GM21528 (cell line): ENCODE data around the gene CFAP61.

Source experiments
- ATAC-seq: cut with Tn5 transposase; IDR thresholded peaks from one replicate; pipeline ENCODE4 v1.9.1; 2021; ENCODE audit warnings: mild to moderate bottlenecking, moderate library complexity; ENCODE audit not compliant: unreplicated experiment, low FRiP score

Gene CFAP61

DNA sequence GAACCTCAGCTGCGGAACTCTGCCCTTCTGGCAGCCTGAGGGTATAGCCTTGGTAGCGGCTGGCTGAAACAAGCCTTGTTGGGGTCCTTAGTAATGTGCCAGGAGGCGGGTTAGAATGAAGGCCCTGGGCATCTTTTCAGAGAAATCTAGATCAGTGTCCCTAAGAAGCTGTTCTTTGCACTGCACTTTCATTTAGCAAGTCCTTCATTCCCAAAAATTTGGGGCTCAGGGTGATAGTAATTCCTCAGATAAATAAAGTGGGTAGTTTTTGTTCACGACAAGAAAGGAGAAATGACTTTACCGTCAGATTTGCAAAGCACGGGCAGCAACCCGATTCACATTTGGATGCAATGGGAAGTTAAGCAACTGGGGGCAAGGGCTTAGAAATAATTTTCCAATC is 318.8 kb downstream of the CFAP61 start:
- no peak for ATAC-seq

DNA sequence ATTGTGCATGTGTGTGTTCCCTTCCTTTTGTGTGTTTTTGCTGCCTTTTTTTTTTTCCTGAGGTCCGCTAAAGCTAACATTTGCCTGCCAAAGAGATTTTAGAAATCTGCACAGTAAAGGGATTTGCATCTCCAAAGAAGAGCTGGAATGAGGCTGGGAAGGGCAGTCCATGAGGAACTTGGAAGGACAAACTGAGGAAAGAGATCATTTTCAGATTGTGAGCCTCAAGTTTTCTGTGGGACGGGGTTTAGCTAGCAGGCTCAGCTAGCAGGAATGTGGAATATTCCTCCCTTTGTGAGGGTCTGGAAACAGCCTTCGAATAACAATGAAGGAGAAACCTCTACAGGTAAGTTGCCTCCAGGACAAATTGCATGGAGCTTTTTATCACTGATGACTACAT is 319.3 kb downstream of the CFAP61 start:
- ATAC-seq = no peak

DNA sequence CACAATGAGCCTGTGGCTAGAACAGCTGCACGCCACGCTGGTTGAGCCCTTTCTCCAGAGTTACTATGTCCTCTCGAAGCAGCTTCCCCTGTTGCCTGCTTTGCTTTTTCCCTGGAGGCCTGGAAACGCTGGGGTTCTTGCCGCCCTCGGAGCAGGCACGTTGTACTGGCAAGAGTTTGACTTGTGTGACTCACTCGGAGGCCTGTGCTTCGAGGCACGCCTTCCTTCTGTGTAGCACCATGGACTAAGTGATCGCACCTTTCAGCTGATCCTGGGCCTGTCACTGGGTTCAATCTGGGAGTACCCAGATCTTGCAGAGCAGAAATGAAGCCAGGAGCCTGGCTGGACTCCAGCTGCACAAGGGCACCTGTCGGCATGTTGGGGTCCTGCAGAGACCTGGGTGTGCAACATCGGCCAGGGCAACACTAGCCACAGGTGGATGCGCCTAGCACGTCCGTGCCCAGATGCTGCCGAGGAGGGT is 320.8 kb downstream of the CFAP61 start:
- no peak for ATAC-seq

DNA sequence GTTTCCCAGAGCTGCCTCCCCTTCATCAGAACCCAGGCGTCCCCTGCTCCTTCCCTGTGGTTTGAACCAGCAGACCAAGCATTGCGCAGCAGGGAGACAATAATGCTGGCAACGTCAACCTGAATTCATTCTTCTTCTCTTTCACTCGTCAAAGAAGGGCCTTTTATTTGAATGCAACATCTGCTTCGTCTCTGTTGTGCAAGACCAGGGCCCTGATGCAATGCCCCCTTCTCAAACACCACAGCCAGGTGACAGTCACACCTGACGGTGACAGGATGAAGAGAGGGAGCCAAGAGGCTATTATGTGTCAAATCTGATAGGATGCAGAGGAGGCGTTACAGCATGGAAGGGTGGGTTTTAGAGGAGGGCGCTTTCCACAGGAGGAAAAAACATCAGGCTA is 323.5 kb downstream of the CFAP61 start:
- no peak for ATAC-seq

DNA sequence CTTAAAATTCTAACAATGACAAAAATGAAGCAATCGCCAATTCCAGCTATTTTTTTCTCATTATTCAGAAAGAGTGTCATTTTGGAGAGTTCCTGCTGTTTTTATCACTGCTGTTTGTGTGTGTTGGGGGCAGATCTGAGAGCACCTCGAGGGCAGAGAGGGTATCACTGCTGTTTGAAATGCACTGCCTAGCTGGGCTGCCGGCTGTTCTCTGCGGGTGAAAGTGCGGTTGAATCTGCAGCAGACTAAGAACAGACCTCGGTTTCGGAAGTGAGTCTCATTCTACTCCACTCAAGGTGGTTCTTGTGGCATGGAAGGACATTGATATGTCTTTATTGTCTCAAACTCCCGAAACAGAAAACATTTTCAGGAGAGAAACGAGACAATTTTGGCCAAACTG is 333.9 kb downstream of the CFAP61 start:
- ATAC-seq = no peak

DNA sequence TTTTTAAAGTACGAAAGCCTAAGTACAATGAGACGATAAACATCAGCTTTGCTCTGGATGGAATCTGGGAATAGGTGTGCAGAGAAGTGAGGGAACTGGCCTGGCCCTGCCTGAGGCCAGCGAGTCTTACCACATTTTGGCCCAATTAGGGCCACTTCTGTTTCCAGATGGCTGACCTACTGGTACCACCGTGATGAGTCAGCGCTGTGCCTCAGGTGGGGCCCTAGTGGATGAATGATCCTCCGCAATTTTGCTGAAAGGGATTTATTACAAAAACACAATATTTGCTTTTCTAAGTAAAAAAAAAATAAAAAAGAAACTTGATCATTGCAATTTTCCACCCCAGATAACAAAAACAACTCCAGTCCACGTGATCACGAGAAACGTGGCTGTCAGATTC is 338.1 kb downstream of the CFAP61 start:
- no peak for ATAC-seq

DNA sequence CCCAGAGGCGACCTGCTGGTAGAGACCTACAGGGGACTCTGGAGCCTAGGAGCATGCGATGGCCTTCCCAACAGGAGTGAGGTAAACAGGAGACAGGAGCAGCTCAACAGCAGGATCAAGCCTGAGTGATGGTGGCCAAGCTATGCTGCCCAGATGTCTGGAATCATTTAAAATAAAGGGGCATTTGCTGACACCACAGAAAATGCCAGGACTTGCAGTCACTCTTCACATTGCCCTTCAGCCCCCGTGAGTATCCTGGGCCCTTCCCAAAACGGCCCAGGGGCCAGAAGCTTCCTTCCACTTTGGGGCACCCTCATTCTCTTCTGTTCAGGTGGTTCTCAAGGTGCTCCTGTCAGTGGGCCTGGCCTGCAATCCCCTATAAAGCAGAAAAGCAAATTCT is 338.8 kb downstream of the CFAP61 start:
- no peak for ATAC-seq

DNA sequence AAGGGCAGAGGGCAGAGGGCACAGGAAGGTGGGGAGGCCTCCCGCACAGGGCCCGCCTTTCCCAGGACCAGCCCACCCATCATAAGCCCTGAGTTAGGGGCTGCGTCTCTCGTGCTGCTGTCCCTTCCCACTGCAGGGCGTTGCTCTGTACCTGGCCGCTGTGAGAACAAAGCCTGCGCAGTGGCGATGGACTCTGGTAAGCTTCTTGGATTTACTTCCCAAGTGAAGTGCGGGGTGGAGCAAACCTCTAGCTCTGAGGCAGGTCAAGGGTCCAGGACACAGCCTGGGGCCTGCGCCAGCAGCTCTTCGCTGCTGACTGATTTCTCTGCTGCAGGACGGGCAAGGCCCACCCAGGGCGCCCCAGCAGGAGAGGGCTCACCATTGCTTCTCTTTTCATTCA is 339.4 kb downstream of the CFAP61 start:
- no peak for ATAC-seq

DNA sequence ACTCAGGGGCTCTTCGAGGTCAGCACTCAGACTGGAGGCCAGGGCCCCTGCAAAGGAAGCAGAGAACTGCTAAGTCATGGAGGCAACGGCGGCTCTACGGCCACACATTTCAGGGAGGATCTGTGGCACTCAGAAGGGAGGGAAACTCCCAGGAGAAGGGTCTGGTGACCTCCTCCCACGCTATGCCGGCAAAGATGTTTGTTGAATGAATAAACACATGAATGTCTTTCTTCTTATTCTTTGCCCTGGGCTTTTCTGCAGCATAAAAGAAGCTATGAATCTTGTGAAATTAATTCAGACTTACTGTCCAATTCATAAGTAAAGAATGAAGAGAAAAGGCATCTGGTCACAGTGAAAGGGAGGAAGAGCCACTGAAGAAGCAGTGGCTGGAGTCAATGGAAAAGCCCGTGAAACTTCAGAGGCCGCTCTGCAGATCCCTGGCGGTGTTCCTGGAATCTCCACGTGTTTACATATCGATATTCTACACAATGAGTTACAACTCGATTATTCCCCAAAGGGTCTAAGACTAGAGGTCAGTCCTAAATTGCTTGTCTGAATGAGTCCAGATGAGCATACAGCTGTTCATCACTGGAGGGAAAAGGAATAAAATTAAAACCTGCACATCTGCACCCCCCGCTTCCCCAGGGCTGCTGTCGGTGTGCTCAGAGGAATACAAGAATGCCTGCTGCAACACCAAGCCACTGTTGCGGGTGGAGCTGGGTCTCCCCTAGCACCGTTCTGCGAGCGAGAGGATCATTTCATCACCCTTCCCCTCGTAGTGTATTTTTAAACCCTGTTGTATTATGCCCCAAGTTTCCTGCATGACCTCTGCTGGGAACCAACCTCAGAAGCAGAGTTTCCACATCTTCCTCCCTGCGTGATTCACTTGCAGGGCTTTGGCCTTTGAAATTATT is 341.1 kb downstream of the CFAP61 start:
- no peak for ATAC-seq

DNA sequence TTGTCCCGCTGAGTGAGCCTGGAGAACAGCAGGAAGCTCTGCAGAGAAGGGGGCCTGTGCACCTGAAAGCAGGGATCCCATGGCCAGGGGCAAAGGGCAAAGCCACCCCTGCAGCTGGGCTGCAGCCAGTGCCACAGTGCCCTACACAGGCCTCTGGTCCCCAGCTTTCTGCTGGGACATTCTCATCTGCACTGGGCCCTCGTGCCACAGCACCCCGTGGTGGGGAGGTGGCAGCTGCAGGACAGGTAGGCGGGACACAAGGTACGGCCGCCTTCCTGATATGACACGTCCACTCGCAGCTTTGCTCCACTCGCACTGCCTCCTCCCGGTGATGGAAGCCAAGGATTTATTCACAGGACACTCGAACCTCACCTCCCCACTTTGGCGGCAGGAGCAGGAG is 342.8 kb downstream of the CFAP61 start:
- ATAC-seq = no peak

DNA sequence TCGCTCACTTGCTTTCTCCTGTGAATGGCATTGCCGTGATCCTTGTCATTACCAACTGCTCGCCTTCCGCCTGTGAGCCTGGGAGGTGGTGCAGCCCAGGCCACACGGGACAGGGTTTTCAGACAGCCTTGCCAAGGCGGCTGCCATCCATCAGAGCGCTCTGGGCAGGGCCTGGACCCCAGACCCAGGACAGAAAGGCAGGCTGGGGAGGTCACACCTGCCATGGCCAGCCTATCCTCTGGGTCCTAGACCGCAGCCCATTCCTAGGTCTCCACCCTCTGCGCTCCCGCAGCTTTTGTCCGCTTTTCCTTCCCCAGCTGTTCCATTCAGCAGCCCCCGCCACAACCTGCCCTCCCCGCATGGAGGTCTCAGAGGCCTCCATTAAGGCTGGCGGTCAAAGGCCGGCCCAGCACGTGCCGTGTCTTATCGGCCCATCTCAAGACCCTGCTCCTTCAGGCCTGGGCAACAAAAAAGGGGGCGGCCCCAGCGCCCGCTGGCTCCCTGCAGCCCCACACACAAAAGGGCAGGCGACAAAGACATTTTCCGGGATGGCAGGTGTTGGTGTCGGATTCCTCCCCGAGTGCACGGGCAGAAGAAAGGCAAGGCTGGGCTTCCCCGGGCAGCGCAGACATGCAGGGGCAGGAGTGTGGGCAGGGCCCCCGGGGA is 343.7 kb downstream of the CFAP61 start:
- ATAC-seq = no peak

DNA sequence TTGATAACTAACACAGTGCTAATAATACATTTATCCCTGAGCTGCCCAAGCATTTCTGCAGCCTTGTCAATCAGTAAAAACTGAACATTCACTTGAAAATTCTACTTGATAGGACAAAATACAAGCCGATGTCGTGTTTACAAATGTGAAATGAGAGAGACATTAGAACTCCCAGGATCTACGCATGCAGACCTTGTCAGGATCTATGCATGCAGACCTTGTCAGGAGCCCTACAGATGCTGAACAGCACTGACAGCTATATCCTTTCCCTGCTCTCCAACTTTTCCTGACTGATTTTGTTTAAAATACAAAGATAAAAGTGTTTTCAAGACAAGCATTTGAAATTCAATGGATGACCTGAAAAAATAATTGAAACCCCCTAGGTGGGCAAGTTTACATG is 344.5 kb downstream of the CFAP61 start:
- ATAC-seq = no peak

DNA sequence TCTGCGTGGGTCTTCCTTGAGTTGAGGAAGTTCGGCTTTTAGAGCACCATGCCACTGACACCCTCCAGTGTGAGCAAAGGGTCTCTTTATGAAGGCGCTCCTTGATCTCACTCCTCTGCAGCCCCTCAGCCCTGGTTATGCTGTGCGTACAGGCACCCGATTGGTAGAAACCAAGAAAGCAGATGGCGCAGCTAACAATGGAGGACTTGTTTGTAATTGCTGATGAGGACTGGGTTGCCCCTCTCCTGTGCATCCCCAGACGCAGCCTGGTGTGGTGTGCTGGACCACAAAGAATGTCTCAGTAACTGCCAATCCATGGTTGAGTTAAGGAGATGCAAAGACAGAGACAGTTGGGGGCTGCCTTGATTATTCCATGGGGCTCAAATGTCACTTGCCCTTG is 345.8 kb downstream of the CFAP61 start:
- no peak for ATAC-seq

DNA sequence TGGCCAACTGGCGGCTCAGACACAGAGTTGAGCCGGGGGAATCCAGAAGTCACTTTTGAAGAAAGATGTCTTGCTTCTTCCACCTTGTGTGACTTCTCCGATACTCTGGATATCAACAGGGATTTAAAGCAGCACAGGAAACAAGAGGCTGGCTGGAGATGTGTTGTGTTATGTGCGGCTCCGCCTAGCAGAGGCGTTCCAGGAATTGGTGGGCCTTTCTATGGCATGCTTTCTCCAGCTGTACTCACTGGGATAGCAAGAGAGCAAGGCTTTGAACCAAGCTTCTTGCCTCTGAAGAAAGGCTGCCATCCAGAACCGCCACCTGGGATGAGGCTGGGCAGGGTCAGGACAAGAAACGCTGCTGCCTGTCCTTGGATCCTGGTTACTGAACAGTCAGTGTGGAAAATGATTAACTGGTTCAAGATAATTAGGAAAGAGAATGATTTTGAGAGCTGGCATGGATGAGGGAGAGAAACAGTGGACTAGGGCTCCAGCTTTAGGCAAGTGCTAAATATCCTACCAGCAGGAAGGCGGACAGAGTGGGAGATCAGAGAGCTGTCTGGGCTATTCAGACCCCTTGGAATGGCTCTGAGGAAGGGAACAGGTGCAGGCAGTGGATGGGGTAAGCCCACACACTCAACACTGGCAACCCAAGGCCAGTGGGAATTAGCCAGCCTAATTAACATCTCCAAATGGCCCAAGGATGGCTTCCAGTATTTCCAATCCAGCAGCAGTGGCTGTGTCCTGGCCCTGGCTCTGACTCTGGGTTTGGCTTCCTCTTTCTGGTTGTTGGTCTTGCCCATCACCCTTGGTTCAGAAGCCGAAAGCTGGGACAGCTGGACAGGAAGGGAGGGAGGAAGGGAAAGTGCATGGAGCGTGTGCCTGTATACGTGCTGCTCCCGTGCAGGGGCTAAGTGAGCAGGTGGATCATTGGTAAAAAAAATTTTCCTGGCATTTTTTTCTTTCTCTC is 347.5 kb downstream of the CFAP61 start:
- ATAC-seq = no peak

DNA sequence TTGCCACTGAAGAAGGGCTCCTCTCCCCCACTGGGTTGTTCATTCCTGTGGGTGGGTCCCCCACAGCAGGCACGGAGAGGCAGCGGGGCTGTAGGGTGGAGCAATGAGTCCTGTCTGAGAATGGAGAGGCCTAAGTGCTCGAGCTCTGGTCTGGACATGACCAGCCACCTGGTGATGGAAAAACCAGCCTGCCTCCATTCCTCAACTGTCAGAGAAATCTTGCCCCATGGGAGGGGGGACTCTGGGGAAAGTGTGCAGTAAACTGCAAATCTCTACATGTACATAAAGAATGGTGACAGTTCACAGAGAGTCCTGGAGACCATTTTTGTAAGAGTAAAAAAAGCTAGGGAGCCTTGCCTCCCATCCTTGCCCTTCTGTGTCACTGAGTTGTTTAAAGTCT is 349.7 kb downstream of the CFAP61 start:
- no peak for ATAC-seq

DNA sequence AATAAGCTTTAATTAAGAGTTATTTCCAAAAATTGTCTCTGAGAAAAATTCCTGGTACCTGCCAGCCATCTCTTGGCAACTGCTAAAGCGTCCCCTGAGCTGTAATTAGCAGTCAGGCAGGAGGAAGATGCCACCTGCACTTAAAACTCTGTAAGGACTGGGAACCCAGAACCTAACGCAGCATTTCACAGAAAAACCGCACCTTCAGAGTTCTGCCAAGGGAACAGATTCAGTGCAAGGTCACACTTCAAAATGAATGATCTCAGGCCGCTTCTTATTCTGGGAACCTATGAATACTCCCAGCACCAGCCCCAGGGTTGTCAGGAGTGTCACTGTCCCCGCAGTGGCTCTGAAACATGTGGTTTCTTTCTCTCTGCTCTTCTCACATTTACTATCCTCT is 352.3 kb downstream of the CFAP61 start:
- ATAC-seq = no peak

DNA sequence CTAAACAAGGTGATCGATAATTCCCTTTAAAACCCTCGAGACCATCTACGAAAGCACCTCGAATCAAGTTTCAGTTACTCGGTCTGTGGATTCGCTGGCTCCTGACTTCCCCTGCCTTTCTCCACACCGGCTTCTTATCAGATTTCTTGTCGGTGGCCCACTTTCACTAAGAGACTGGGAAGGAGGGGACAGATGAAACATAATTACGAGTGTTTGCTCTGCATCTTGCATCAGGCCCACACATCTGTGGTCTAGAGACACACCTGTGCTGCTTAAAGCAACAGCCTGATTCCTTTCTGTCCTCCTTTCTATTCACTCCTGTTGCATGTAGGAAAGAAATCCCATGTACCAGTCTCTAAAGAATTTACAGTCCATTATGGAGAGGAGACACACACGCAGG is 353.3 kb downstream of the CFAP61 start:
- no peak for ATAC-seq

DNA sequence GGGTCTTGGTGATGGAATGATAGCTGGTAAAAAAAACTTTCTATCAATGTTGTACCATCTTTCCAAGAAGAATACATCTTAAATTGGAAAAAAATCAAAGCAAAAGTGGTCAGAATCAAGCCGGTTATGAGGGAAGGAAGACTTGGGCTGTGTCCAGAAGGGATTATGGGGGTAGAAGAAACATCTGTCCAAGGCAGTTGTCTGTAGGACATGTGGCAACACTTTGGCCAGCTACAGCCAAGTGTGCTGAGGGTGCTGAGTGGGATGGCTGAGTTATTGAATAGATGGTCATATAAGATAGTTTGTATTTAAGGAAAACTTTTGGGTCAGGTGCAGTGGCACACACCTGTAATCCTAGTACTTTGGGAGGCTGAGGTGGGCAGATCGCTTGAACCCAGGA is 354.0 kb downstream of the CFAP61 start:
- no peak for ATAC-seq

DNA sequence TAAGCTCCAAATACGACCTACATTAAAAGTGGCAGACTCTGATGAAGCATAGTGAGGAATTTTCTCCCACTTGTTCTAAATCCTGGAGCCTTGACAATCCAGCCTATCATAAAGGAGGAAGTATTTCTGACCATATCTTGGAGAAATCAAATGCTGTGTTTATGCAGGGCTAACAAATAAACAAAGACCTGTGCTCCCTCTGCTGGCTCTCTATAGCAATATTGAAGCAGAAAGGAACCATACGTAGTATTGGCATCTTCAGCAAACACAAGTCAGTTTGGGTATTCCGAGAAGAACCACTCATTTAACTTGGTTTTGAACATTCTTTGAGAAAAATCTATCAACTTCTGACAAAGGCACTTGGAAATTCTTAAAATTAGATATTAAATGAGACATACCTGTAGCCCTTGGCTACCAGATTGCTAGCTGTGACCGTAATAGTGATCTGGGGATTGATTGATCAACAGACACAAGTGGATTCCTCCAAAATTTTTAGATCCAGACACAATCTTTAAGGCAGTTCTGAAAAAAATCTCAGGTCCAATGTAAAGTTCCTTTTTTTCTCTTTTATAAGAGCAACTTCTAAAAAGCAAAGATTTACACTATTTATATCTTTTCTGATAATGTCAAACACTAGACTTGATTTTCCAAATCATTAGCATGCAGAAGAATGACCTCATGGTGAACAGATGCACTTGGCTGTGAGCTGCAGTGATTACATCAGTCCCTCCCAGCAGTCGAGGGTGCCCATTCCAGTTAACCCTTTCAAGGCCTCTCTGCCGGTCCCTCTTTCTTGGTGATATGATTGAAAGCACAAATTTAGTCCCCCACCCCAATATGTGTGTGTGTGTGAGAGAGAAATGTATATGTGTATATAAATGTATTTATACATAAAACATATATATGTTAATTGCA is 355.8 kb downstream of the CFAP61 start:
- ATAC-seq = no peak

DNA sequence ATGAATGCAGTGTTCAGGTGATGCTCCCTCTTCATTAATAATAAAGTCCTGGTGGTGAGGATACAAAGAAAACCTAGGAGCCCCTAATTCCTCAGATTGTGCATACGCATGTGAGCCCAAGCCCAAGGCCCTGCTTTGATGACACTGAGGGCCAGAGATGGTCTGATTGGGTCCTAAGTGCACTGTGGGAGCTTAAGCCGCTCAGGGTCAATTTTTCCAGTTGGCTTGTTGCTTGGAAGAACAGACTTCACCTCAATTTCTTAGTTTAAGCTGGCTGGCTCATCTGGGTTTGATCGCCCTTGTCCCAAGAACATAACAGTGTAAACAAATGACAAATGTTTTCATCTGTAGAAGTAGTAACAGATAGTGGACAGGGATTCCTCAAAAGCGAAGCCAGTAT is 357.0 kb downstream of the CFAP61 start:
- ATAC-seq = no peak
